Uterus (tissue), 4 donors: ENCODE data around the gene ALDH7A1. TPM values are rescaled to one million over a fixed set of nuclear protein-coding genes. Genes with fewer than 3 reads are reported as not detected.
"Not testable (repeated sequence)": the region's sequence is repeated elsewhere in the genome, so short reads cannot be mapped to it uniquely, and the experiment has no call there.

Experiments used
- DNase-seq, 2 donors: peaks; one replicate each; pipeline ENCODE4 v3.0.0-alpha.2; 2019 to 2020
- H3K27ac ChIP-seq, 2 donors: fragments of 200-600 bp; sonication (generic); 1 replicate in 1 of 2; 2 replicates in 1 of 2; pipeline ENCODE4 v1.5.1; 2016 to 2018
- H3K27me3 ChIP-seq, 2 donors: fragments of 200-600 bp; sonication (generic); one replicate each; pipeline ENCODE4 v1.5.1; 2018 to 2019; ENCODE audit warnings: control low read depth in 1 of 2
- H3K36me3 ChIP-seq, 2 donors: fragments of 200-600 bp; sonication (generic); one replicate each; pipeline ENCODE4 v1.5.1; 2019; ENCODE audit warnings: control low read depth in 1 of 2
- H3K4me1 ChIP-seq, 2 donors: fragments of 200-600 bp; sonication (generic); one replicate each; pipeline ENCODE4 v1.5.1; 2018 to 2019; ENCODE audit warnings: control low read depth in 1 of 2
- H3K4me3 ChIP-seq, 2 donors: fragments of 200-600 bp; sonication (generic); 1 replicate in 1 of 2; 2 replicates in 1 of 2; pipeline ENCODE4 v1.5.1; 2018 to 2019; ENCODE audit warnings: mild to moderate bottlenecking in 1 of 2
- H3K9me3 ChIP-seq, 2 donors: fragments of 200-600 bp; sonication (generic); one replicate each; pipeline ENCODE4 v1.5.1; 2019; ENCODE audit warnings: control low read depth in 1 of 2
- CTCF ChIP-seq, 4 experiments: fragments of 200-600 bp in 2 of 4; fragments of 450-650 bp in 2 of 4; sonication (generic) in 2 of 4; IDR thresholded peaks; one replicate each; pipeline ENCODE4 v1.5.1; 2016 to 2019; ENCODE audit warnings: antibody characterized with exemption in 4 of 4, mild to moderate bottlenecking in 2 of 4, moderate library complexity in 1 of 4
- POLR2A ChIP-seq, 2 donors: fragments of 450-650 bp; IDR thresholded peaks; one replicate each; pipeline ENCODE4 v1.6.1; 2016; ENCODE audit warnings: antibody characterized with exemption in 2 of 2, mild to moderate bottlenecking in 1 of 2, moderate library complexity in 1 of 2
- intact Hi-C: fragments of 100-400 bp; cut with DNase I; formaldehyde crosslinking; loops from one replicate; pipeline ENCODE4 v1.15.1; 2023; ENCODE audit warnings: low total_unique reads
- total RNA-seq, 4 donors: library from RNA; depleted of rRNA in 3 of 4; stranded (reverse); fragments of >200 nt in 3 of 4; gene quantifications; one replicate each; pipeline versions ENCODE4 v1.1.0 to v1.2.4, GENCODE V29; 2014 to 2023
- donor health status: DM: yes; HTN: yes; CAD: no.

Gene ALDH7A1
- total RNA-seq, 4 donors from 2014 or later: 5.9 to 94.2 (median 31.6) TPM

DNA sequence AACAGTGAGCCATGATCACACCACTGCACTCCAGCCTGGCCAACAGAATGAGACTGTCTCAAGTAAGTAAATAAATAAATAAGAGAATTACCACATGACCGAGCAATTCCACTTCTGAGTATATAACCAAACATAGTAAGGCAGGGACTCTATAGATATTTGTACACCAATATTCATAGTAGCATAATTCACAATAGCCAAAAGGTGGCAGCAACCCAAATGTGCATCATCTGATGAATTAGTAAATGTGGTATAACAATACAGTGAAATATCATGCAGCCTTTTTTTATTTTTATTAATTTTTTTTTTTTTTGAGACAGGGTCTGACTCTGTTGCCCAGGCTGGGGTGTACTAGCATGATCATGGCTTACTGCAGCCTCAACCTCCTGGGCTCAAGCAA is 33.1 kb downstream of the ALDH7A1 start:
- Histone ChIP-seq H3K4me1 (no peaks in the 10 kb centered on the region), H3K4me3 (no peak overlapping the region), H3K36me3 (peaks cover 0 to 3% of the 10 kb centered on the region in 2 donors), H3K9me3 (no peaks in the 10 kb centered on the region), H3K27ac (no peak overlapping the region), H3K27me3 (no peaks in the 10 kb centered on the region)
- no peak for DNase-seq
- intact Hi-C loops: no loop called here
- TF ChIP-seq POLR2A (IDR thresholded peaks at IDR 0.05): no peak
- no peak for TF ChIP-seq CTCF (IDR thresholded peaks at IDR 0.05)

GRCh38 chr5:126555101-126555500 is 39.9 kb downstream of the ALDH7A1 start:
- intact Hi-C loops, DNase-seq, H3K27me3 ChIP-seq, H3K36me3 ChIP-seq, H3K27ac ChIP-seq, H3K9me3 ChIP-seq, H3K4me1 ChIP-seq, H3K4me3 ChIP-seq: not testable (repeated sequence)

DNA sequence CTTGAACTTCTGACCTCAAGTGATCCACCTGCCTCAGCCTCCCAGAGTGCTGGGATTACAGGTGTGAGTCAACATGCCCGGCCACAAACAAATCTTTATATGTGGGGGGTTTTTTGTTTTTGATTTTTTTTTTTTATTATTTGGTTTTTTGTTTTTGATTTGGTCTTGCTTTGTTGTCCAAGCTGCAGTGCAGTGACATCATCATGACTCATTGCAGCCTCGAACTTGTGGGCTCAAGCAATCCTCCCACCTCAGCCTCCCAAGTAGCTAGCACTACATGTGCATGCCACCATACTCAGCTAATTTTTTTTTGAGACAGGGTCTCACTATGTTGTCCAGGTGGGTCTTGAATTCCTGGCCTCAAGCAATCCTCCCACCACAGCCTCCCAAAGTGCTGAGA is 42.4 kb downstream of the ALDH7A1 start:
- Histone ChIP-seq H3K27ac (no peak overlapping the region), H3K36me3 (no peaks in the 10 kb centered on the region)
- TF ChIP-seq POLR2A (IDR thresholded peaks at IDR 0.05) (no peak), CTCF (IDR thresholded peaks at IDR 0.05) (no peak)

GRCh38 chr5:126544087-126544740 is 50.8 kb downstream of the ALDH7A1 start:
- intact Hi-C loops: no loop called here
- Histone ChIP-seq H3K36me3 (no peaks in the 10 kb centered on the region), H3K4me1 (no peaks in the 10 kb centered on the region), H3K27ac (no peak overlapping the region), H3K4me3 (no peak overlapping the region), H3K27me3 (no peaks in the 10 kb centered on the region), H3K9me3 (no peaks in the 10 kb centered on the region)
- no peak for DNase-seq
- TF ChIP-seq CTCF (IDR thresholded peaks at IDR 0.05) (peak in 3 of 4 experiments; percentile 6 to 45 (median 9)), POLR2A (IDR thresholded peaks at IDR 0.05) (no peak)

More for the DNA sequence above, 42.4 kb downstream of the ALDH7A1 start:
- Histone ChIP-seq H3K4me3 (no peak overlapping the region), H3K9me3 (no peaks in the 10 kb centered on the region), H3K4me1 (no peaks in the 10 kb centered on the region), H3K27me3 (no peaks in the 10 kb centered on the region)
- intact Hi-C loops: no loop called here
- DNase-seq: no peak

DNA sequence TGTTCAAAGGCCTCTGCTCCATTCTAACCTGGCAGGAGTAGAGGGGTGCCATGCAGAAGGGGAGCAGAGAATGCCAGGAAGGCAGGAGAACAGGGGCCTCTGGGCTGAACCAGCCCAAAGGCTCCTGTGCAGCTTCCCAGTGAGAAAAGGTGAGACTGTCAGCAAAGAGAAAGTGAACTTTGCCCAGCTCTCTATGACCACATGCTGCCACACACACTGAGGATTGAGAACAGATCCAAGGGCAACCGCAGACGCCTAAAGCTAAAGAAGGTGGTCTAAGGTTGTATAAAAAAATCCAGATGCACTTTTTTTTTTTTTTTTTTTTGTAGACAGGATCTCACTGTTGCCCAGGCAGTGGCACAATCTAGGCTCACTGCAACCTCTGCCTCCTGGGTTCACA is 51.4 kb downstream of the ALDH7A1 start:
- Histone ChIP-seq H3K4me3 (no peak overlapping the region), H3K27me3 (no peaks in the 10 kb centered on the region), H3K36me3 (no peaks in the 10 kb centered on the region), H3K9me3 (no peaks in the 10 kb centered on the region), H3K27ac (no peak overlapping the region), H3K4me1 (peaks cover 0 to 3% of the 10 kb centered on the region in 2 donors)
- no peak for DNase-seq
- intact Hi-C loops: loop anchor here (2.0 kb wide), 1 partner anchor 205 kb away; no protein-coding TSS in a partner anchor
- no peak for TF ChIP-seq CTCF (IDR thresholded peaks at IDR 0.05)
- no peak for TF ChIP-seq POLR2A (IDR thresholded peaks at IDR 0.05)
